SU-DHL-6 (cell line): ENCODE data around the gene CARMIL1.

Experiments used
- H2AFZ ChIP-seq: fragments of 200-600 bp; sonication (generic); 2 replicates; pipeline ENCODE4 v1.6.1; 2014; ENCODE audit warnings: low read depth, mild to moderate bottlenecking, moderate library complexity, mixed read lengths, antibody characterized with exemption, low read length; ENCODE audit not compliant: severe bottlenecking
- H3F3A ChIP-seq: fragments of 200-600 bp; shearing (Covaris generic); 2 replicates; pipeline ENCODE4 v1.6.0; 2016; ENCODE audit warnings: antibody characterized with exemption, mild to moderate bottlenecking; ENCODE audit not compliant: insufficient read depth
- H3K27ac ChIP-seq: fragments of 200-600 bp; sonication (generic); 2 replicates; pipeline ENCODE4 v1.5.1; 2016; ENCODE audit warnings: low read depth, mild to moderate bottlenecking, low read length, moderate library complexity, mixed read lengths
- H3K27me3 ChIP-seq: fragments of 200-600 bp; sonication (generic), shearing (Covaris generic); 2 replicates; pipeline ENCODE4 v1.6.0; 2014; ENCODE audit warnings: mild to moderate bottlenecking, low read length
- H3K36me3 ChIP-seq: fragments of 200-600 bp; sonication (generic); 2 replicates; pipeline ENCODE4 v1.6.1; 2014; ENCODE audit warnings: mild to moderate bottlenecking, low read length, mixed read lengths
- H3K4me2 ChIP-seq: fragments of 300-600, 200-600 bp; shearing (Covaris generic), sonication (generic); 2 replicates; pipeline ENCODE4 v1.6.0; 2014; ENCODE audit warnings: low read length, low read depth, mild to moderate bottlenecking; ENCODE audit not compliant: poor library complexity, severe bottlenecking
- H3K4me3 ChIP-seq: fragments of 200-600 bp; sonication (generic); 2 replicates; pipeline ENCODE4 v1.5.1; 2014; ENCODE audit warnings: antibody characterized with exemption, low read length, mild to moderate bottlenecking, mixed read lengths; ENCODE audit not compliant: insufficient read depth, poor library complexity, severe bottlenecking
- H3K79me2 ChIP-seq: fragments of 200-600 bp; sonication (generic); 2 replicates; pipeline ENCODE4 v1.6.1; 2014; ENCODE audit warnings: mild to moderate bottlenecking, low read length, moderate library complexity; ENCODE audit not compliant: insufficient read depth
- H3K9ac ChIP-seq: fragments of 200-600 bp; sonication (generic); 2 replicates; pipeline ENCODE4 v1.7.0; 2014; ENCODE audit warnings: mild to moderate bottlenecking, low read length
- H3K9me2 ChIP-seq: fragments of 200-600 bp; sonication (generic); replicated peaks from 2 replicates; pipeline ENCODE4 v1.6.1; 2014; ENCODE audit warnings: low read length; ENCODE audit not compliant: insufficient read depth
- H3K9me3 ChIP-seq: fragments of 200-600 bp; sonication (generic); 2 replicates; pipeline ENCODE4 v1.6.1; 2014; ENCODE audit warnings: low read length, mixed read lengths; ENCODE audit not compliant: insufficient read depth
- H4K20me1 ChIP-seq: fragments of 200-600 bp; sonication (generic); 2 replicates; pipeline ENCODE4 v1.6.1; 2014; ENCODE audit warnings: low read depth, mild to moderate bottlenecking, antibody characterized with exemption, low read length, moderate library complexity, mixed read lengths
- CTCF ChIP-seq: fragments of 200-600 bp; sonication (generic); IDR thresholded peaks from one replicate; pipeline ENCODE4 v1.5.1; 2017; ENCODE audit warnings: antibody characterized with exemption, mild to moderate bottlenecking, low read length, moderate library complexity; ENCODE audit not compliant: insufficient read depth, poor library complexity, severe bottlenecking
- EZH2phosphoT487 ChIP-seq: fragments of 200-600 bp; sonication (generic), shearing (Covaris generic); conservative IDR thresholded peaks from 2 replicates; pipeline ENCODE4 v1.6.1; 2018; ENCODE audit warnings: mild to moderate bottlenecking, antibody characterized with exemption, low read length, moderate library complexity, mixed read lengths

Gene CARMIL1

GRCh38 chr6:25652007-25652515 lies 372.9 kb downstream of the CARMIL1 start, which contains the start of gene SCGN:
Gene SCGN (plus strand): TSS chr6:25652215. CDS start chr6:25652404, 189 bp downstream.
- H3K9me3 ChIP-seq, result no peaks in the 10 kb centered on the region
- no peak within 1 kb of the TSS for H3K27ac ChIP-seq
- H3K4me2 ChIP-seq, result no peak within 1 kb of the TSS
- H3K27me3 ChIP-seq, result no peaks in the 10 kb centered on the region
- H3F3A ChIP-seq, result no peaks in the 10 kb centered on the region
- H3K4me3 ChIP-seq, result no peak within 1 kb of the TSS
- no peak for TF ChIP-seq EZH2phosphoT487
- TF ChIP-seq CTCF, result no peak
- H2AFZ ChIP-seq, result no peak within 1 kb of the TSS
- H3K9ac ChIP-seq, result no peak within 1 kb of the TSS
- H3K79me2 ChIP-seq, result no peaks in the 10 kb centered on the region
- H4K20me1 ChIP-seq, result no peaks in the 10 kb centered on the region
- H3K9me2 ChIP-seq, result no peaks in the 10 kb centered on the region
- no peaks in the 10 kb centered on the region for H3K36me3 ChIP-seq

DNA sequence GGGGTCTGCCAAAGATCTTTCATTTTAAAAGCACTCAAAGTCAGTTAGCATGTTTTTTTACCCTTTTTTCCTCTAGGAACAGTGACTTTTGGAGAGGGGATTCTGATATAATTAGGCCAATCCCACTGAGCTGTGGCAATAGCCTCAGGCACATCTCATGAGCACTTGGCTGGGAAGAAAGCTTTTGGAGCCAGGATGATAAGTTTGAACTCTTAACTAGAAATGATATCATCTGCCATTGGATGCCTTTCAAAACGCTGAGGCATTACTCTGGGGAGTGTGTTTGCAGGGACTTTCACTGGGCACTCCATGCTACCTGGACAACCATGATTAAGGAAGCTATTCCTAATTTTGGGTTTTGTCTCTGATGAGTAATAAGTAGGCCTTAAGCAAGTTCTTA lies 376.5 kb downstream of the CARMIL1 start:
- no peaks in the 10 kb centered on the region for H3F3A ChIP-seq
- H3K9me2 ChIP-seq, result no peaks in the 10 kb centered on the region
- H3K79me2 ChIP-seq, result no peaks in the 10 kb centered on the region
- H3K4me2 ChIP-seq, result no peak overlapping the region
- H3K9me3 ChIP-seq, result no peaks in the 10 kb centered on the region
- H3K9ac ChIP-seq, result no peak overlapping the region
- H2AFZ ChIP-seq, result no peak overlapping the region
- no peaks in the 10 kb centered on the region for H4K20me1 ChIP-seq
- no peaks in the 10 kb centered on the region for H3K36me3 ChIP-seq
- no peaks in the 10 kb centered on the region for H3K27me3 ChIP-seq
- no peak overlapping the region for H3K27ac ChIP-seq
- no peak overlapping the region for H3K4me3 ChIP-seq
- TF ChIP-seq CTCF, result no peak
- no peak for TF ChIP-seq EZH2phosphoT487

DNA sequence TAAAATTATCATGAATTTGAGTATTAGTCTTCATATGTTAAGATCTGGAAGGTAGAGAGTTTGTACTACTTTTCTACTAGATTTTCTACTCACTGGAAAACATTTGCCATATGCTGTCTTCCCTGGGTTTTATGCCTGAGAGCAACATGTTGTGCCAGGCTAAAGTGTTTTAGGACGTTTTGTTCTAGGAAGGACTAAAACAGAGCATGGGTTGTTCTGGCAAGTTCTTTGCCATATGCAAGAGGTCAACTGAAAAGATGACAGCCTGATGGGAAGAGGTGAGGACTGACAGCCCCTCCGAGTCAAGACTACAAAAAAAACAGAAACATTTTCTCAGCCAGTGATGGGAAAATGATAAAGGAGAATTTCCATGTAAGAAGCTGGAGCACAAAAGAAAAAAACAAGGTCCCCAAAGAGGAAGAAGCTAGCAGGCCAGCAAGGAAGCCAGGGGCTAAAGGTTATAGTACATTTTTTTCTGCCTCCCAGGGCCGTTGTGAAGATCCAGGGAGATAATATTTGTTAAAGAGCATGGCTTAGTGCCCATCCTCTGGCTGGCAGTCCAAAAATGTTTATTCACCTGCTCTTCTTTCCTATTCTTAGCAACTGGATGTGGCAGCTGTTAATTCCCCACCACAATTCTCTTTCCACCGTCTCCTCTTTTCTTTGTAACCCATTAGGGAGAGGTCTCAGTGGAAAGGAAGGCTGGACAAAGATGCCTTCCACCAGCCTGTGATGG lies 380.6 kb downstream of the CARMIL1 start:
- Histone ChIP-seq H3K4me3 (no peak overlapping the region), H3F3A (no peaks in the 10 kb centered on the region), H2AFZ (no peak overlapping the region), H4K20me1 (no peaks in the 10 kb centered on the region), H3K4me2 (no peak overlapping the region), H3K36me3 (no peaks in the 10 kb centered on the region), H3K9ac (no peak overlapping the region), H3K27ac (no peak overlapping the region), H3K9me2 (no peaks in the 10 kb centered on the region), H3K27me3 (no peaks in the 10 kb centered on the region), H3K79me2 (no peaks in the 10 kb centered on the region), H3K9me3 (no peaks in the 10 kb centered on the region)
- TF ChIP-seq EZH2phosphoT487, result no peak
- no peak for TF ChIP-seq CTCF
